ENCODE measurements around the gene DDX3X. TPM values are rescaled to one million over a fixed set of nuclear protein-coding genes. Genes with fewer than 3 reads are reported as not detected.
"Not testable (repeated sequence)": the region's sequence is repeated elsewhere in the genome, so short reads cannot be mapped to it uniquely, and the experiment has no call there.

Gene DDX3X
- total RNA-seq, 1 experiment from 2014 or later: 220 TPM

DNA sequence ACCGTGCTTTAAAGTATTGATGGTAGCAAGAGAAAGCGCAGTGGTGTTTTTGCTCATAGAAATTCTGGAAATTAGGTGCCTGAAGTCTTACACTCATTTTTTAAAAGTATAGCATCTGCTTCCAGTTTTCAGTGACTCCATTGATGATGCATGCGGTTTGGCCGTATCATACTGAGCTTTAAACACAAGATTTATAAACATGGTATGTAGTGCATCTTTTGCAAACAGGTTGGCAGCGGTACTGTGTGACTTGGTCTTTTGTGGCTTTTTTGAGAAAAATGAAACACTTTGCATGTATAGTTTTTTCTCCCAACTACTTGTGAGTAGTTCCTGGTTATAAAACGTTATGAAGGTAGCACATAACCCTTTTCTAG lies 2.0 kb downstream of the DDX3X start:
- peaks cover 14% of the 10 kb centered on the region; the same call in 1 of the 2 replicates for H3K36me3 ChIP-seq
- peak overlapping the region; percentile 95 for H3K4me3 ChIP-seq
- DNase-seq: no peak
- H3K27ac ChIP-seq: no peak overlapping the region
- no peaks in the 10 kb centered on the region for H3K27me3 ChIP-seq
- no peaks in the 10 kb centered on the region for H3K4me1 ChIP-seq
- no peaks in the 10 kb centered on the region for H3K9me3 ChIP-seq (replicated peaks)

DNA sequence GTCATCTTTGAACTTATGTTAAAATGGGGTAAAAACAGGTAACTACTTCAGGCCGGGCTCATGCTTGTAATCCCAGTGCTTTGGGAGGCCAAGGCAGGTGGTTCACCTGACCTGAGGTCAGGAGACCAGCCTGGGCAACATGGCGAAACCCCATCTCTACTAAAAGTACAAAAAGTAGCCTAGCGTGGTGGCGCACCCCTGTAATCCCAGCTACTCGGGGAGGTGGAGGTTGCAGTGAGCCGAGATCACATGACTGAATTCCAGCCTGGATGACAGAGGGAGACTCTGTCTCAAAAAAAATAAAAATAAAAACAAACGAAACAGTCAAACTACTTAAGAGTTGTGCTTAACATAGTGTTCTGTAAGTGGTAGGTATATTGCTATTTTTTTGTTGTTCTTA lies 2.5 kb downstream of the DDX3X start:
- no peaks in the 10 kb centered on the region for H3K9me3 ChIP-seq (replicated peaks)
- H3K36me3 ChIP-seq: peaks cover 19% of the 10 kb centered on the region
- H3K27ac ChIP-seq: no peak overlapping the region
- H3K4me3 ChIP-seq: peak overlapping the region; percentile 95
- no peak for DNase-seq
- H3K27me3 ChIP-seq: no peaks in the 10 kb centered on the region
- H3K4me1 ChIP-seq: no peaks in the 10 kb centered on the region

DNA sequence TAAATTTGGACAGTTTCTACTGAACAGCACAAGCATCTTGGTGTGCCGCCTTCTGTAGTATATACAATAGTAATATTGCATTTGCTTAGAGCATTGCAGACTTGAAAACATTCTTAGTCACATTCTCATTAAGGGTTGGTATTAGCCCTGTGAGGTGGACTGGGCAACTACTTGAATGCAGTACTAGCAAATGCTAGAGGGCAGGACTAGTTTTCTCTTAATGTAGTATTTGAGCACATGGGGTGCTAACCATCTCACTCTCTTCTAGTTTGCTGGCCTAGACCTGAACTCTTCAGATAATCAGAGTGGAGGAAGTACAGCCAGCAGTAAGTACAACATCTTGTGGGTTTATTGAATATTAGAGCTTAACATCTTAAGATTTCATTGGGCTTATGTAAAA lies 3.2 kb downstream of the DDX3X start:
- Histone ChIP-seq H3K36me3 (peaks cover 25% of the 10 kb centered on the region), H3K27me3 (no peaks in the 10 kb centered on the region), H3K27ac (no peak overlapping the region), H3K9me3 (replicated peaks) (no peaks in the 10 kb centered on the region), H3K4me3 (no peak overlapping the region), H3K4me1 (no peaks in the 10 kb centered on the region)
- no peak for DNase-seq

DNA sequence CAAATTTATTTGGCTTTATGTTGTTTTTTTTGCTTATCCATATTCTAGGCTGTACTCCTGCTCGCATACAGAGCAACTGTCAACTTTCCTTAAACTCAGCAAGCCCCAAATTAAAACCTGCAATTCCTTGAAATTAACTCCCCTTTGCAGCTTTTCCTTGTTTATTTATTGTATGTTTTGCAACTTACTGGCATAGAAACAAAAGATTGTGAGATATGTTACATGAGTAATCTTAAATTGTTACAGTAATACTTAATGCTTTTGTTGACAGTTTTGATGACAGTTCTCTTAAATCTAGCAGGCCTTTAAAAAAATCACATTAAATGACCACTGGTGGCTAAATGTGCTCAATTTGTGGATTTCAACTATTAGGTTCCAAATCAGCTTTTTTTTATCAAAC lies 4.5 kb downstream of the DDX3X start:
- Histone ChIP-seq H3K36me3 (peaks cover 37% of the 10 kb centered on the region), H3K27me3 (no peaks in the 10 kb centered on the region), H3K27ac (no peak overlapping the region), H3K4me1 (no peaks in the 10 kb centered on the region), H3K4me3 (no peak overlapping the region), H3K9me3 (replicated peaks) (no peaks in the 10 kb centered on the region)
- DNase-seq: no peak

DNA sequence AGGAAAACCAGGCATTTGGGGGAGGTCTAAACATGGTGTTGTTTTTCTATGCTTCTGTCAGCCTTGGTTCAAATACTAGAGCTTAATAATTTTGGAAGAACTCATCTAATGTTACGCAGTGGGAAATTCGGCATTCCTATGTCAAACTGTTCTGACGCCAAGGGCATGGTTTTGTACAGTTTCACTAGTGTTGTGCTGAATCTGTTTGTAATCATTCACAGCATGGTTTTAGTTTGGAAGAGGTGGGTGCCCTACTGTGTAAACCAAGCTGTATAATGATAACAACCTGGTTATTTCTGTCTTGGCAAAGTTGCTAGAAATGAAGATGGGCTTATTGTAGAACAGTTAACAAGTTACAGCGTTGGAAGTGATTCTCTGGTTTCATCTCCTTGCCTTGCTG lies 5.2 kb downstream of the DDX3X start:
- Histone ChIP-seq H3K27ac (no peak overlapping the region), H3K4me1 (no peaks in the 10 kb centered on the region), H3K27me3 (no peaks in the 10 kb centered on the region), H3K36me3 (peaks cover 44% of the 10 kb centered on the region), H3K9me3 (replicated peaks) (no peaks in the 10 kb centered on the region), H3K4me3 (no peak overlapping the region)
- DNase-seq: no peak

DNA sequence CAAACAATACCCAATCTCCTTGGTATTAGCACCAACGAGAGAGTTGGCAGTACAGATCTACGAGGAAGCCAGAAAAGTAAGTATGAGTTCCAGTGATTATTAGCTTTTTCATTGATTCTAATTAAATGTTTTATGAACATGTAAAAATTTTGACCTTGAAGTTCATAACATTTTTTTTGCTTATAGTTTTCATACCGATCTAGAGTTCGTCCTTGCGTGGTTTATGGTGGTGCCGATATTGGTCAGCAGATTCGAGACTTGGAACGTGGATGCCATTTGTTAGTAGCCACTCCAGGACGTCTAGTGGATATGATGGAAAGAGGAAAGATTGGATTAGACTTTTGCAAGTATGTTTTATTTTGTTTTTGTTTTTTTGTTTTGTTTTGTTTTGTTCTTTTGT lies 10.1 kb downstream of the DDX3X start:
- Histone ChIP-seq H3K27me3 (no peaks in the 10 kb centered on the region), H3K36me3 (peaks cover 63% of the 10 kb centered on the region), H3K27ac (no peak overlapping the region), H3K9me3 (replicated peaks) (no peaks in the 10 kb centered on the region), H3K4me1 (no peaks in the 10 kb centered on the region), H3K4me3 (no peak overlapping the region)
- no peak for DNase-seq

DNA sequence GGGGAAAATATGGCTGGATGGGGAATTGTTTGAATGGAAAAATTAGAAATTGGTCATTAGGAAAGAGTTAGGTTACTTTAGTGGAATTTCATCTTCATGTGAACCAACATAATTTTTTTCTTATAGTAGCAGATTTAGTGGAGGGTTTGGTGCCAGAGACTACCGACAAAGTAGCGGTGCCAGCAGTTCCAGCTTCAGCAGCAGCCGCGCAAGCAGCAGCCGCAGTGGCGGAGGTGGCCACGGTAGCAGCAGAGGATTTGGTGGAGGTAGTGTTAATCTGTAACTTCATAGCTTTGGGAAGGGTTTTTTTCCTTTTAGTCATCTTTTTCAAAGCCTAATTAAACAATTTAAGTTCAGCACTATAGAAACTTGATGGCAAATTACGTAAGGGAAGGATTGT lies 13.2 kb downstream of the DDX3X start:
- no peak for DNase-seq
- Histone ChIP-seq H3K9me3 (replicated peaks) (no peaks in the 10 kb centered on the region), H3K27me3 (no peaks in the 10 kb centered on the region), H3K27ac (no peak overlapping the region), H3K4me1 (no peaks in the 10 kb centered on the region), H3K4me3 (no peak overlapping the region), H3K36me3 (peaks cover 46% of the 10 kb centered on the region)

DNA sequence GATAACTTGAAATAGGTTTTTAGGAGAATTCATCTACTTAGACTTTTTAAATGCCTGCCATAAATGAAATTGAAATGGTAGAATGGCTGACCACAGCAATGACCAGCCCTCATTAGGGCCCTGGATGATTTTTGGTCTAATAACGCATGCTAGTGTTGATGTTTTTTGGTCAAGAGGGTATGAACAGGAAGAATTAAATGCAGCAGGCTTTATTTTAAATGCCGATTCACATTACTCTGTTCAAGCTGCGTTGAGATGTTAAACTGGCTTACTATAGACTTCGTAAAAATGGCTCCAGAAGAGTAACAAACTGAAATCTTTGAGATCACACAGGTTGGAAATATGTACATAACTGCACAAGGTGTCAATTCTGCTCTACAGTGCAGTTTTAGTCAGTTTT lies 14.6 kb downstream of the DDX3X start:
- DNase-seq: no peak
- Histone ChIP-seq H3K27me3 (no peaks in the 10 kb centered on the region), H3K4me3 (no peak overlapping the region), H3K9me3 (replicated peaks) (no peaks in the 10 kb centered on the region), H3K27ac (no peak overlapping the region), H3K4me1 (no peaks in the 10 kb centered on the region), H3K36me3 (peaks cover 34% of the 10 kb centered on the region)

DNA sequence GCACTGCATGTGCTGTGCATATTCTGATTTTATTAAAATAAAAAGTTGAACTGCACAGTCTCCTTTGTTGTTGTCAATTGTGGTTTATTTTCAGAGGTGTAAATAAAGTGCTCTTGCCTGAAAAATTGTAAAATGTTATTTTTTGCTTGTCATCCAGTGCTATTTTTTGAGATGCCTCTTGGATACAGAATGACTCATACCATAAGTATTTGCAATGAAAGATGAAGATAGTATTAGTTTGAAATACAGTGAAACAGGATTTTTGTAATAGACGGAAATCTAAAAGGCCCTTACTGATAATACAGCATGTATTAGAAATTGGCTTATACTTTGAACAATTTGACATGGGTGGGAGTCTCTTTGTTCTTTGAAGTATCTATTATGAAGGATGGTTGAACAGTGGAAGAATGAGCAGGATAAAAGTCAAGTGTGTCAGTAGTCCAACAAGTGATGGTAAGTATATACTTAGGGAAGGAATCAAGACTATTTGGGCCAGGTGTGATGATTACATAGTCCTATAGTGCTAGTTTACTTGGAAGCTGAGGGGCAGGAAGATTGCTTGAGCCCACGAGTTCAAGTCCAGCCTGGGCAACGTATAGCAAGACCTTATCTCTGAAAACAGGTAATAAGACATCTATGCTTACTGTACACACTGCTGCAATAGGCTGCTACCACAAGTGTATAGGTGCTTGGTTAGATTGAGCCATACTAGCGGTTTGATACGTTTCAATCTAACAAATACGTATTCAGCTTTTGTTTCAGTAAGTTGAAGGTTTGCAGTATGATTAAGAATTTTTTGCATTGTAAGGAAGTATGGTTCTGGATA lies 16.4 kb downstream of the DDX3X start:
- no peaks in the 10 kb centered on the region for H3K27me3 ChIP-seq
- peak in 1 of 2 experiments; percentile 5 for DNase-seq
- H3K4me1 ChIP-seq: no peaks in the 10 kb centered on the region
- no peak overlapping the region for H3K27ac ChIP-seq
- peaks cover 23% of the 10 kb centered on the region for H3K36me3 ChIP-seq
- no peak overlapping the region for H3K4me3 ChIP-seq
- H3K9me3 ChIP-seq (replicated peaks): no peaks in the 10 kb centered on the region

DNA sequence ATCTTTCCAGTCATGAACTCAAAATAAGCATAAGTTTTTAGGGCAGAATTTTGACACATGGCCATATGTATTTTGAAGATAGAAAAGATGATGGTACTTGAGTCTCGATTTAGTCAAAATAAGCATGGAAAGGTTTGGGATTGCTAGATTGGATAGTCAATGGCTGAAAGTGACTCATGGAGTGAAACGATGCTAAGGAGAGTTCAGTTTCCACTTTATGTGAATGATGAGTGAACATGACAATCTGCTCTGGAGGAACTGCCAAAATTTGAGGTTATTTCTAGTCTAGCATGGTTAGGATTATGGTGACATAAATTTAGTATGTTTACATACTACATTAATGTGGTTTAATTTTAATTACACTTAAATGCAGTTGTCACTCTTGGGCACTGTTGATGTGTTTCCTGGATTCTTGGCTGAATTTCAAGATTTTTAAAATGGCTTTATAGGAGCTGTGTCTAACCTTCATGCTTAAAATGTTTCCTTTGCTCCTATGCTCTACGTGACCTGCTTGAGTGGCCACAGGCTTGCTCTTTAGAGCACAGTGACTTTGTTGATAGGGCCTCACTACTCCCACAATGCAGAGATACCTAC lies 17.1 kb downstream of the DDX3X start:
- no peaks in the 10 kb centered on the region for H3K27me3 ChIP-seq
- no peak overlapping the region for H3K4me3 ChIP-seq
- DNase-seq: peak in 1 of 2 experiments; percentile 15
- H3K27ac ChIP-seq: no peak overlapping the region
- H3K9me3 ChIP-seq (replicated peaks): no peaks in the 10 kb centered on the region
- H3K4me1 ChIP-seq: no peaks in the 10 kb centered on the region
- peaks cover 16% of the 10 kb centered on the region for H3K36me3 ChIP-seq

DNA sequence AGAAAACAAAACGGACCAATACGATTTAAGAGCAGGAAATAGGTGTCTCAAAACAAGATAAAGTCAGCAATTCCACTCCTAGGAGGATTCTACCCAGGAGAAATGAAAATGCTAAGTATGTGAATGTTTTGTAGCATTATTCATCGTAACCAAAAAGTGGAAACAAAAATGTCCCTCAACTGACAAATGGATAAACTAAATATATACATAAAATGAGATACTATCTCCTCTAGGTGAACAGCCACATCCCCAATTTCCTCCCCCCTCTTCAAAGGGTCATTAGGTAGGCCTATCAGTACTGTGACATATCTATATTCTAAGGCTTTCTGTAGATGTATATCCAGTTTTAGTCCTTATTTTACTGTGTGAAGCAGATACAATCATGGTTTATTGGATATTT lies 18.0 kb downstream of the DDX3X start:
- no peaks in the 10 kb centered on the region for H3K9me3 ChIP-seq (replicated peaks)
- no peak overlapping the region for H3K4me3 ChIP-seq
- H3K4me1 ChIP-seq: no peaks in the 10 kb centered on the region
- H3K27me3 ChIP-seq: no peaks in the 10 kb centered on the region
- peaks cover 7% of the 10 kb centered on the region; the same call in 1 of the 2 replicates for H3K36me3 ChIP-seq
- no peak for DNase-seq
- H3K27ac ChIP-seq: no peak overlapping the region

DNA sequence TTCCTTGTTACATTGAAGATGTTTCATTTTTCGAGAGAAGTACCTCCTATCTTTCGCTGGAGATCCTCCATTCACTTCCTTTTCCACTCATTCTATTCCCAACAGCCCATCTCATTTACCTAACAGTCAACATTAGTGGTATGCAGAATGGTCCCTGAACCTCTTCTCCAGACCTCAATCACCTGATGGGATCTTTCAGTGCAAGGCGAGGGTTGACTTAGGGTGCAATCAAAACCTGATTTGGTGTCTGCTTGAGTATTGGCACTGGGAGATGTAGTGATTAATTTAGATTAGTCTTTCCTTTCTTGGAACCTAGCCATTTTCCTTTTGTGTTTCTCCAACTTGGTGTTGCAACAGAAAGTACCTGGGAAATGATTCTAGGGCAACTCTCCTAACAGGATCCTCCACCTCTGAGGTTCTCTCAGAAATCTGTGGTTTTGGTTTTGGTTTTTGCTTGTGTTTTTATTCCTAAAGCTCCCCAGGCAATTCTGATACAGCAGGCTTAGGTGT lies 18.4 kb downstream of the DDX3X start:
- Histone ChIP-seq H3K4me1 (no peaks in the 10 kb centered on the region), H3K36me3 (peaks cover 5% of the 10 kb centered on the region; the same call in 1 of the 2 replicates), H3K4me3 (no peak overlapping the region)

DNA sequence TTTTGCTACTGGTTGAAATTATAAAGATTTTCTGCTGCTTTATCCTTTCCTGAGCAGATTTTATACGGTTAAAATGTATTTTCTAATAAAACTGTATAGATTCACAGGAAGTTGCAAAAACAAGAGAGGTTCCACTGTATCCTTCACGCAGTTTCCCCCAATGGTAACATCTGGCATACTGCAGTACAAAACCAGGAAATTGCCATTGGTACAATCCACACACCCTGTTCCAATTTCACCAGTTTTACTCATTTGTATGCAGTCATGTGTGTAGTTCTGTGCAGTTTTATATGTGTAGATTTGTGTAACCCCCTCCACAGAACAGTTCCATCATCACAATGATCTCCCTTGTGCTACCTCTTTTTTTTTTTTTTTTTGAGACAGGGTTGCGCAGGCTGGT lies 20.0 kb downstream of the DDX3X start:
- no peak overlapping the region for H3K4me3 ChIP-seq
- no peaks in the 10 kb centered on the region for H3K27me3 ChIP-seq
- H3K9me3 ChIP-seq (replicated peaks): no peaks in the 10 kb centered on the region
- DNase-seq: no peak
- no peak overlapping the region for H3K27ac ChIP-seq
- no peaks in the 10 kb centered on the region for H3K36me3 ChIP-seq
- H3K4me1 ChIP-seq: no peaks in the 10 kb centered on the region

More for the DNA sequence above, 18.4 kb downstream of the DDX3X start:
- no peaks in the 10 kb centered on the region for H3K9me3 ChIP-seq (replicated peaks)
- no peaks in the 10 kb centered on the region for H3K27me3 ChIP-seq
- no peak for DNase-seq
- H3K27ac ChIP-seq: no peak overlapping the region

DNA sequence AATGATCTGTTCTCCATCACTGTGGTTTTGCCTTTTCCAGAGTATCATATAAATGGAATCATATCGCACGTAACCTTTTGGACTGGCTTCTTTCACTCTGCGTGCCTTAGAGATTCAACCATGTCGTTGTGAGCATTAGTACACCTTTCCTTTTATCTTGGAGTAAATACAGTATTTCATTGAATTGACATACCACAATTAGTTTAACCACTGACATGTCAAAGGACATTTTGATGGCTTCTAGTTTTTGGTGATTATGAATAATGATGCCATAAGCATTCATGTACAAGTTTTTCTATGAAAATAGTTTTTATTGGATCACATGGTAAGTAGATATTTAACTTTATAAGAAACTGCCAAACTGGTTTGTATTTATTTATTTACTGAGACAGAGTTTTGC lies 35.2 kb downstream of the DDX3X start:
- no peaks in the 10 kb centered on the region for H3K27me3 ChIP-seq
- no peaks in the 10 kb centered on the region for H3K9me3 ChIP-seq (replicated peaks)
- no peak overlapping the region for H3K4me3 ChIP-seq
- DNase-seq: no peak
- H3K4me1 ChIP-seq: no peaks in the 10 kb centered on the region
- H3K36me3 ChIP-seq: no peaks in the 10 kb centered on the region
- no peak overlapping the region for H3K27ac ChIP-seq

DNA sequence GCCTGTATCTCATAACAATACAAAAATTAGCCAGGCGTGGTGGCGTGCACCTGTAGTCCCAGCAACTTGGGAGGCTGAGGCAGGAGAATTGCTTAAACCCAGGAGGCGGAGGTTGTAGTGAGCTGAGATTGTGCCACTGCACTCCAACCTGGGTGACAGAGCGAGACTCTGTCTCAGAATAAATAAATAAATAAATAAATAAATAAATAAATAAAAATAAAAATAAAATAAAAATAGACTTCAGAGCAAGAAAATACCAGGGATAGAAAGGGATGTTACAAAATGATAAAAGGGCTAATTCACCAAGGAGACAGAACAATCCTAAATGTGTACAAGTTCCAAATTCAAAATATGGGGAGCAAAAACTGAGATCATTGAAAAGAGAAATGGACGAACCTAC lies 37.6 kb downstream of the DDX3X start:
- H3K9me3 ChIP-seq (replicated peaks); H3K4me3 ChIP-seq; H3K27ac ChIP-seq; H3K36me3 ChIP-seq; H3K27me3 ChIP-seq; H3K4me1 ChIP-seq; DNase-seq: not testable (repeated sequence)
